ENCODE data around the gene CDSN.

DNA sequence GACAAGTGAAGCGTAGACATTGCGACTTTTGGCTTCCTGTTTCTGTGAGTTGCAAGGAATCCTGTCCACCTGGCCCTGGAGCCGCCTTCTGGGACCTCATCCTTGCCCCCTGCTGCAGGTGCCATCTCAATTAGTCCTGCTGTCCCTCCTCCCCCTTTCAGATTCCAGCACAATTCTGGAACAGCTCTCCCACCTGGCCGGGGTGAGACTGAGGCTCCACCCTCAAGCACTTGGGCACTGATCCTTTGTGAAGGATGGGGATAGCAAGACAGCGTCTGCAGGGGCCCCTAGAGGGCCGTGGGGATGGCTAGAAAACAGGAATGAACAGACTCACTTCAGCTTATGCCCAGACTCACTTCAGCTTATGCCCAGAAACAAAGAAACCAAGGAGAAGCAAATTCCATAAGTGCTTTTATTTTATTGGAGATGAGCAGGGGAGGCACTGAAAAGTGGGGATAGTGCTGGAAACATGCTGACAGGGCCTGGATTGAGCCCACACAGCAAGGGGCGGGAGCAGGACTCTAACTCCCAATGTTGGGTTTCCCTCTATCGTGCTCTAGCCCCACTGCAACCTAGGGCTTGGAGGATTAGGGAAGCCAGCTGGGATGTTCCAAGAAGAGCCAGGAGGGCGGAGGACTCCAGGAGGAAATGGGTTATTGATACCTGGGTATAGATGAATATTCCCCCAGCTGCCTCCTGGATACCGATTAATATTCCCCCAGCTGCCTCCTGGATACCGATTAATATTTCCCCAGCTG, 9.2 kb downstream of the CDSN start:
- TF ChIP-seq EZH2 (IDR thresholded peaks at IDR 0.05; ENCODE audit: low read depth, unreplicated experiment) (no peak), POLR2AphosphoS5 (IDR thresholded peaks at IDR 0.05; ENCODE audit: low read depth) (no peak), EZH2phosphoT487 (IDR thresholded peaks at IDR 0.05; ENCODE audit: unreplicated experiment) (no peak), CTCF (conservative IDR thresholded peaks at IDR 0.05; ENCODE audit: low read depth in 2 of 2) (peak; percentile 20 to 24; a peak in 3 of 4 replicates), REST (IDR thresholded peaks at IDR 0.05; ENCODE audit: unreplicated experiment) (no peak), CREB1 (CRISPR knock-in tag; IDR thresholded peaks at IDR 0.05; ENCODE audit: low read depth) (no peak), JUNB (IDR thresholded peaks at IDR 0.05; ENCODE audit: unreplicated experiment) (no peak), STAT1 (IDR thresholded peaks at IDR 0.05; ENCODE audit: unreplicated experiment) (no peak), ZNF462 (CRISPR knock-in tag; IDR thresholded peaks at IDR 0.05) (no peak), NANOG (IDR thresholded peaks at IDR 0.05; ENCODE audit: borderline replicate concordance) (no peak)
